DOHH2 (cell line): ENCODE results near the gene SLF2.
A peak's percentile ranks its signal among the peaks of the same experiment; 100 is the strongest.

Source experiments
- H3F3A ChIP-seq: fragments of 200-600 bp; sonication (generic), shearing (Covaris generic); 2 replicates; pipeline ENCODE4 v1.6.0; 2016; ENCODE audit warnings: antibody characterized with exemption, mild to moderate bottlenecking; ENCODE audit not compliant: control insufficient read depth, insufficient read depth
- H3K27ac ChIP-seq: fragments of 200-600 bp; sonication (generic); 2 replicates; pipeline ENCODE4 v1.5.1; 2014; ENCODE audit warnings: low read depth, mild to moderate bottlenecking, low read length, moderate library complexity
- H3K27me3 ChIP-seq: fragments of 200-600 bp; sonication (generic); 2 replicates; pipeline ENCODE4 v1.6.1; 2014; ENCODE audit warnings: mild to moderate bottlenecking, low read length, mixed read lengths; ENCODE audit not compliant: control insufficient read depth
- H3K36me3 ChIP-seq: fragments of 200-600 bp; sonication (generic); 2 replicates; pipeline ENCODE4 v1.6.1; 2014; ENCODE audit warnings: mild to moderate bottlenecking, low read length, moderate library complexity, mixed read lengths; ENCODE audit not compliant: control insufficient read depth
- H3K4me1 ChIP-seq: fragments of 200-600 bp; sonication (generic); 2 replicates; pipeline ENCODE4 v1.6.1; 2014; ENCODE audit warnings: mild to moderate bottlenecking, low read length, mixed read lengths; ENCODE audit not compliant: control insufficient read depth
- H3K4me2 ChIP-seq: fragments of 200-600 bp; sonication (generic); 2 replicates; pipeline ENCODE4 v1.6.0; 2014; ENCODE audit warnings: mild to moderate bottlenecking, low read length, moderate library complexity
- H3K4me3 ChIP-seq: fragments of 200-600 bp; sonication (generic); 2 replicates; pipeline ENCODE4 v1.5.1; 2014; ENCODE audit warnings: mild to moderate bottlenecking, low read length, mixed read lengths
- H3K79me2 ChIP-seq: fragments of 200-600 bp; sonication (generic); 2 replicates; pipeline ENCODE4 v1.6.1; 2014; ENCODE audit warnings: mild to moderate bottlenecking, low read length, mixed read lengths; ENCODE audit not compliant: control insufficient read depth
- H3K9me2 ChIP-seq: fragments of 200-600 bp; sonication (generic); replicated peaks from 2 replicates; pipeline ENCODE4 v1.6.1; 2014; ENCODE audit warnings: mild to moderate bottlenecking, low read length, mixed read lengths; ENCODE audit not compliant: control insufficient read depth
- H3K9me3 ChIP-seq: fragments of 200-600 bp; sonication (generic); 2 replicates; pipeline ENCODE4 v1.6.1; 2014; ENCODE audit warnings: antibody characterized with exemption, low read length, mixed read lengths; ENCODE audit not compliant: control insufficient read depth, insufficient read depth
- H4K20me1 ChIP-seq: fragments of 200-600 bp; sonication (generic); 2 replicates; pipeline ENCODE4 v1.6.0; 2014; ENCODE audit warnings: low read depth, mild to moderate bottlenecking, antibody characterized with exemption, low read length, moderate library complexity; ENCODE audit not compliant: control insufficient read depth, insufficient read depth
- CTCF ChIP-seq: fragments of 200-600 bp; sonication (generic); IDR thresholded peaks from one replicate; pipeline ENCODE4 v1.5.1; 2014; ENCODE audit warnings: antibody characterized with exemption, mild to moderate bottlenecking, low read depth, low read length; ENCODE audit not compliant: poor library complexity, severe bottlenecking
- EZH2phosphoT487 ChIP-seq: fragments of 200-600 bp; sonication (generic); IDR thresholded peaks from 2 replicates; pipeline ENCODE4 v1.6.1; 2017; ENCODE audit warnings: borderline replicate concordance, mild to moderate bottlenecking, antibody characterized with exemption, low read length, moderate library complexity, mixed read lengths

SLF2 gene

GRCh38 chr10:100928039-100928438, 15.3 kb downstream of the SLF2 start:
- Histone ChIP-seq H3K4me2 (no peak overlapping the region), H3K4me3 (no peak overlapping the region), H3K4me1 (no peaks in the 10 kb centered on the region), H3K27me3 (no peaks in the 10 kb centered on the region), H3K9me3 (no peaks in the 10 kb centered on the region), H3F3A (peaks cover 6% of the 10 kb centered on the region; the same call in 1 of the 2 replicates), H4K20me1 (no peaks in the 10 kb centered on the region), H3K79me2 (no peaks in the 10 kb centered on the region), H3K9me2 (no peaks in the 10 kb centered on the region), H3K27ac (no peak overlapping the region), H3K36me3 (peaks cover 93% of the 10 kb centered on the region)
- TF ChIP-seq EZH2phosphoT487 (no peak), CTCF (no peak)

GRCh38 chr10:100930368-100930767, 17.6 kb downstream of the SLF2 start:
- H3K4me1 ChIP-seq = no peaks in the 10 kb centered on the region
- H4K20me1 ChIP-seq = no peaks in the 10 kb centered on the region
- no peaks in the 10 kb centered on the region for H3K9me2 ChIP-seq
- H3K79me2 ChIP-seq = no peaks in the 10 kb centered on the region
- H3K36me3 ChIP-seq = peaks cover 82% of the 10 kb centered on the region
- no peak for TF ChIP-seq EZH2phosphoT487
- no peak for TF ChIP-seq CTCF
- H3K4me3 ChIP-seq = no peak overlapping the region
- H3K27ac ChIP-seq = no peak overlapping the region
- H3K4me2 ChIP-seq = no peak overlapping the region
- peaks cover 13% of the 10 kb centered on the region; the same call in 1 of the 2 replicates for H3F3A ChIP-seq
- no peaks in the 10 kb centered on the region for H3K9me3 ChIP-seq
- H3K27me3 ChIP-seq = no peaks in the 10 kb centered on the region

GRCh38 chr10:100934084-100934659, 21.4 kb downstream of the SLF2 start:
- TF ChIP-seq EZH2phosphoT487 (no peak), CTCF (peak; percentile 71)
- Histone ChIP-seq H3K9me2 (no peaks in the 10 kb centered on the region), H3K4me3 (no peak overlapping the region), H3K79me2 (no peaks in the 10 kb centered on the region), H3K4me1 (no peaks in the 10 kb centered on the region), H3K4me2 (no peak overlapping the region), H3K27me3 (no peaks in the 10 kb centered on the region), H3K27ac (no peak overlapping the region), H3K36me3 (peaks cover 77% of the 10 kb centered on the region), H4K20me1 (no peaks in the 10 kb centered on the region), H3K9me3 (no peaks in the 10 kb centered on the region), H3F3A (peaks cover 11% of the 10 kb centered on the region; the same call in 1 of the 2 replicates)
